A673 (cell line): ENCODE results near the gene RETREG2. TPM values are rescaled to one million over a fixed set of nuclear protein-coding genes. Genes with fewer than 3 reads are reported as not detected.

Experiments
- BruUV-seq: library from RNA; stranded (reverse); fragments of 400-500 nt; replicated peaks from 2 replicates; lab custom pipeline; 2021; lab: Mats Ljungman, UMichigan
- CTCF ChIA-PET: fragments of 300-600 bp; sonication (Branson Sonifier 250); formaldehyde crosslinking; loops from one replicate; lab custom pipeline; 2022; ENCODE audit warnings: antibody characterized with exemption; lab: Charles Lee
- POLR2A ChIA-PET: fragments of 300-600 bp; sonication (Branson Sonifier 250); formaldehyde crosslinking; loops from one replicate; lab custom pipeline; 2022; ENCODE audit warnings: antibody characterized with exemption; ENCODE audit not compliant: low non-redundant PET; lab: Charles Lee
- DNase-seq: peaks from one replicate; pipeline ENCODE4 v3.0.0-alpha.2; 2015; ENCODE audit warnings: low spot score
- H3K27ac ChIP-seq: fragments of 200-600 bp; sonication (generic); 2 replicates; pipeline ENCODE4 v1.5.1; 2016; ENCODE audit warnings: mixed run types, low read depth, mild to moderate bottlenecking, mixed read lengths, antibody characterized with exemption, low read length; ENCODE audit not compliant: poor library complexity, severe bottlenecking
- H3K27me3 ChIP-seq: fragments of 200-600 bp; sonication (generic); replicated peaks from 2 replicates; pipeline ENCODE4 v1.6.1; 2017; ENCODE audit warnings: mixed run types, low read depth, mild to moderate bottlenecking, mixed read lengths, antibody characterized with exemption, low read length; ENCODE audit not compliant: insufficient read depth, poor library complexity
- H3K36me3 ChIP-seq: fragments of 200-600 bp; sonication (generic); 2 replicates; pipeline ENCODE4 v1.6.1; 2016; ENCODE audit warnings: mixed run types, mild to moderate bottlenecking, mixed read lengths, antibody characterized with exemption, low read length; ENCODE audit not compliant: insufficient read depth, poor library complexity, severe bottlenecking
- H3K4me1 ChIP-seq: fragments of 200-600 bp; sonication (generic); 2 replicates; pipeline ENCODE4 v1.6.1; 2017; ENCODE audit warnings: mixed run types, mild to moderate bottlenecking, mixed read lengths, antibody characterized with exemption, low read length; ENCODE audit not compliant: insufficient read depth, poor library complexity, severe bottlenecking
- H3K4me3 ChIP-seq: fragments of 200-600 bp; sonication (generic); 2 replicates; pipeline ENCODE4 v1.5.1; 2016; ENCODE audit warnings: low read depth, mixed run types, mild to moderate bottlenecking, mixed read lengths, low read length; ENCODE audit not compliant: poor library complexity, severe bottlenecking
- H3K9me3 ChIP-seq: fragments of 200-600 bp; sonication (generic); 2 replicates; pipeline ENCODE4 v1.6.1; 2016; ENCODE audit warnings: mixed run types, low read depth, mild to moderate bottlenecking, mixed read lengths, antibody characterized with exemption, low read length; ENCODE audit not compliant: poor library complexity, severe bottlenecking
- EZH2 ChIP-seq: fragments of 200-600 bp; sonication (generic); IDR thresholded peaks from 2 replicates; pipeline ENCODE4 v1.6.1; 2017; ENCODE audit warnings: borderline replicate concordance, low read depth, mild to moderate bottlenecking, mixed read lengths, antibody characterized with exemption, low read length; ENCODE audit not compliant: poor library complexity, severe bottlenecking
- intact Hi-C: fragments of 100-400 bp; cut with micrococcal nuclease; formaldehyde crosslinking; loops from one replicate; pipeline ENCODE4 v1.10.0; 2022; ENCODE audit not compliant: unreplicated experiment
- total RNA-seq: library from RNA; stranded (reverse); gene quantifications from 2 replicates; pipeline ENCODE4 v1.2.3, GENCODE V29; 2021
- TF ChIP-seq, protein P1 (sequence below): fragments of 300-800, 200-600 bp; sonication (generic); conservative IDR thresholded peaks from 2 replicates; pipeline ENCODE4 v1.5.1; 2017; ENCODE audit warnings: low read depth, mild to moderate bottlenecking, antibody characterized with exemption, low read length, moderate library complexity, mixed read lengths

RETREG2 gene
- total RNA-seq, 1 experiment from 2014 or later: 59.0 TPM

DNA sequence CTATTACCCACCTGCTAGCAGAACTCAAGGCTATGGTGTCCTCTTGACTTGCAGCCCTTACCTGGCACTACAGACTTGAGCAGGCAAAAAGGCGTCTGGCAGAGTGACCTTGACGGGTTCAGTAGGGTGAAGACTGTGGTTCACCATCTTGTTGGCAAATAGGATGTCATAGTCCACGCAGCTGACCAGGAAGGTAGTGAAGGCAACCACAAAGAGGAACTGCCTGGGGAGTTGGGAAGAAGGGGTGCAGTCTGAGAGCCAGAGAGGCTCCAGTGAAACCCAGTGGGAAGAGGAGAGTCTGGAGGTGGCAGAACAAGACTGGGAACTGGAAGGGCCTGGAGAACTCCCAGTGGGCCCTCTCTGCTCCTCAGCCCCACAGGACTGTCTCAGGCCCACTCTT lies 47.3 kb downstream of the RETREG2 start:
- POLR2A ChIA-PET: no interaction called here
- intact Hi-C loops: no loop called here
- no peaks in the 10 kb centered on the region for H3K4me1 ChIP-seq
- no peak overlapping the region for H3K27ac ChIP-seq
- TF ChIP-seq, protein P1, sequence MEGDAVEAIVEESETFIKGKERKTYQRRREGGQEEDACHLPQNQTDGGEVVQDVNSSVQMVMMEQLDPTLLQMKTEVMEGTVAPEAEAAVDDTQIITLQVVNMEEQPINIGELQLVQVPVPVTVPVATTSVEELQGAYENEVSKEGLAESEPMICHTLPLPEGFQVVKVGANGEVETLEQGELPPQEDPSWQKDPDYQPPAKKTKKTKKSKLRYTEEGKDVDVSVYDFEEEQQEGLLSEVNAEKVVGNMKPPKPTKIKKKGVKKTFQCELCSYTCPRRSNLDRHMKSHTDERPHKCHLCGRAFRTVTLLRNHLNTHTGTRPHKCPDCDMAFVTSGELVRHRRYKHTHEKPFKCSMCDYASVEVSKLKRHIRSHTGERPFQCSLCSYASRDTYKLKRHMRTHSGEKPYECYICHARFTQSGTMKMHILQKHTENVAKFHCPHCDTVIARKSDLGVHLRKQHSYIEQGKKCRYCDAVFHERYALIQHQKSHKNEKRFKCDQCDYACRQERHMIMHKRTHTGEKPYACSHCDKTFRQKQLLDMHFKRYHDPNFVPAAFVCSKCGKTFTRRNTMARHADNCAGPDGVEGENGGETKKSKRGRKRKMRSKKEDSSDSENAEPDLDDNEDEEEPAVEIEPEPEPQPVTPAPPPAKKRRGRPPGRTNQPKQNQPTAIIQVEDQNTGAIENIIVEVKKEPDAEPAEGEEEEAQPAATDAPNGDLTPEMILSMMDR: no peak
- TF ChIP-seq EZH2: no peak
- H3K27me3 ChIP-seq: no peaks in the 10 kb centered on the region
- no TSS peak for BruUV-seq
- CTCF ChIA-PET: no interaction called here
- no peaks in the 10 kb centered on the region for H3K9me3 ChIP-seq
- peaks cover 45% of the 10 kb centered on the region for H3K36me3 ChIP-seq
- H3K4me3 ChIP-seq: no peak overlapping the region
- DNase-seq: no peak

DNA sequence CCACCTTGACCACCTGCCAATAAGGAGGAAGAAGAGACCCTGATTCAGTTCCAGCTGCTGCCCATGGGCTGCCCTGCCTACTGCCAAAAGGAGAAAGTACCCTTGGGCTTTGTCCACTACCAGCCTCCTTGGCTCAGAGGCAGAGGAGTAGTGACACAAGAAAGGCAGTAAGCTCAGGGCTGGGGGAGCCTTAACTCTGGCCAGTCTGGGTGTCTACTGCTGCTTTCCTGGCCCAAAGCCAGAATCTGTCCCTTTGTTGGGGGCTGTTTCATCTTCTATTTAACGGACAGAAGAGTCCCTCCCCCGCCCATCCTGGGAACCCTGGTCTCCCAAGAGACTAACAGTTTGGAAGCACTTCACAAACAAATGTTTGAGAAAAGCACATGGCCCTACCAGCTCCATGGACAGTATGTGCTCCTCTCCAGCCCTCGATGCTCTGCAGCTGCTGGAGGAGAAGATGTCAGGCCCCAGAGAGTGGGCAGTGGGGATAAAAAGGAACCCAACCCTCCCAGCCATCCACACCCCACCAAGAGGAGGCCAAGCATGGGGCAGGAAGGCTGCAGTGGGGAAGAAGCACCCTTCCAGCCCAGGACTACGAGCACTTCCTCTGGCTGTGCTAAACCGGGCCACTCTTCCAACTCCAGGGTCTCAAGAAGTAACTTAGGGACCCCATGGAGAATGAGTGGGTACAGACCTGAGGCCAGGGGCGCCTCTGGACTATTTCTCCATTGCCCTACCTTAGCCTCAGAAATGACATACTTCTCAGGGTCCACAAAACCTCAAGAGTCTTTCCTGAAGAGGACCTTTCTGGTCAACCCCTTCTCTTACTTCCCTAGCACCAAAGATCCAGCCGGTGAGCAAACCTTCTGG lies 50.2 kb downstream of the RETREG2 start:
- no peak for TF ChIP-seq EZH2
- TF ChIP-seq, protein P1: no peak
- intact Hi-C loops: no loop called here
- no TSS peak for BruUV-seq
- Histone ChIP-seq H3K27me3 (no peaks in the 10 kb centered on the region), H3K27ac (peak overlapping the region; percentile 89), H3K9me3 (no peaks in the 10 kb centered on the region), H3K4me3 (peak overlapping the region; percentile 71), H3K4me1 (peaks cover 6% of the 10 kb centered on the region), H3K36me3 (peaks cover 40% of the 10 kb centered on the region)
- CTCF ChIA-PET: no interaction called here
- POLR2A ChIA-PET: no interaction called here
- DNase-seq: no peak

DNA sequence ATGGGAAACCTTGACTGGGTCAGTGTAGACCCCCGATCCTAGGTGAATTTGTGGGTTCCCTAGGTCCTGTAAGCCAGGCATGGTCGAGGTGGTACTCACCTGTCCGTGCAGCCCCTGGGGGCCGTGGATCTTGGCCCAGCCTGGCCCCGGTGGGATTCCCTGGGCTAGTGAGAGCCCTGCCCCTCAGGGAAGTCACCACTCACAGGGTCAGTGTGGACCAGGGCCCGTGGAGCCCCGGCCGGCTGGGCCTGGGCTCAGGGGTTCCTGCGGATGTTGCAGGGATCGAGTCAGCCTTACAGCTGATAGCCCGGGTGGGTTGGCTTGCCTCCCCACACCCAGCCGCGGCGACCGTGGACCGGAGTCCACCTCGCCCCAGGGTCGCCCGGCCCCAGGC lies 50.8 kb downstream of the RETREG2 start:
- H3K27ac ChIP-seq: peak overlapping the region; percentile 89
- TF ChIP-seq, protein P1: no peak
- TF ChIP-seq EZH2: no peak
- ChIA-PET POLR2A (interaction anchor here (0.6 kb wide), 1 partner anchor 20 kb away, joined by 4 read pairs; no protein-coding TSS in a partner anchor), CTCF (no interaction called here)
- BruUV-seq: no TSS peak
- peak overlapping the region; percentile 71 for H3K4me3 ChIP-seq
- no peak for DNase-seq
- peaks cover 6% of the 10 kb centered on the region for H3K4me1 ChIP-seq
- no peaks in the 10 kb centered on the region for H3K27me3 ChIP-seq
- H3K9me3 ChIP-seq: no peaks in the 10 kb centered on the region
- intact Hi-C loops: no loop called here
- peaks cover 40% of the 10 kb centered on the region for H3K36me3 ChIP-seq
